Neuronal stem cell (in vitro differentiated cells): ENCODE results near the gene ALG9.
"Not testable (repeated sequence)": the region's sequence is repeated elsewhere in the genome, so short reads cannot be mapped to it uniquely, and the experiment has no call there.

Experiments used
- DNase-seq: peaks from one replicate; pipeline ENCODE4 v3.0.0-alpha.2; 2013; ENCODE audit warnings: low spot score
- H2AFZ ChIP-seq: one replicate; pipeline ENCODE4 v1.6.1; 2013; ENCODE audit warnings: mild to moderate bottlenecking, low read length, inconsistent platforms
- H2AK5ac ChIP-seq: 2 replicates; pipeline ENCODE4 v1.6.1; 2013; ENCODE audit warnings: low read depth, mild to moderate bottlenecking, inconsistent platforms, low read length, moderate library complexity, mixed read lengths
- H2BK120ac ChIP-seq: 2 replicates; pipeline ENCODE4 v1.6.1; 2013; ENCODE audit warnings: low read depth, mild to moderate bottlenecking, inconsistent platforms, low read length, moderate library complexity, mixed read lengths
- H2BK12ac ChIP-seq: one replicate; pipeline ENCODE4 v1.6.1; 2013; ENCODE audit warnings: low read length, inconsistent platforms
- H2BK15ac ChIP-seq: 2 replicates; pipeline ENCODE4 v1.6.1; 2013; ENCODE audit warnings: mild to moderate bottlenecking, low read length, inconsistent platforms, mixed read lengths
- H2BK5ac ChIP-seq: one replicate; pipeline ENCODE4 v1.6.1; 2013; ENCODE audit warnings: inconsistent platforms, mild to moderate bottlenecking, low read length, moderate library complexity
- H3K14ac ChIP-seq: one replicate; pipeline ENCODE4 v1.6.1; 2013; ENCODE audit warnings: low read length, inconsistent platforms
- H3K18ac ChIP-seq: 2 replicates; pipeline ENCODE4 v1.6.1; 2013; ENCODE audit warnings: low read length, inconsistent platforms
- H3K23ac ChIP-seq: 2 replicates; pipeline ENCODE4 v1.6.1; 2013; ENCODE audit warnings: low read depth, mild to moderate bottlenecking, mixed read lengths, low read length, inconsistent platforms; ENCODE audit not compliant: poor library complexity
- H3K27ac ChIP-seq: replicated peaks from 3 replicates; pipeline ENCODE4 v1.5.1; 2013; ENCODE audit warnings: low read length, inconsistent platforms
- H3K27me3 ChIP-seq, 3 experiments: 2 replicates each; pipeline ENCODE4 v1.6.1; 2013; ENCODE audit warnings: low read length in 3 of 3, mild to moderate bottlenecking in 2 of 3, inconsistent platforms in 1 of 3, low read depth in 1 of 3, mixed read lengths in 1 of 3, moderate library complexity in 1 of 3; ENCODE audit not compliant: control insufficient read depth in 3 of 3, insufficient read depth in 3 of 3
- H3K36me3 ChIP-seq, 2 donors: replicated peaks in 1 of 2; 2 replicates each; pipeline ENCODE4 v1.6.1; 2013; ENCODE audit warnings: low read length in 2 of 2; ENCODE audit not compliant: control insufficient read depth in 2 of 2, insufficient read depth in 2 of 2
- H3K4ac ChIP-seq: 2 replicates; pipeline ENCODE4 v1.6.1; 2013; ENCODE audit warnings: inconsistent platforms, mild to moderate bottlenecking, low read length, moderate library complexity
- H3K4me1 ChIP-seq, 2 donors: 1 replicate in 1 of 2; 2 replicates in 1 of 2; pipeline ENCODE4 v1.6.1; 2013; ENCODE audit warnings: low read length in 2 of 2, low read depth in 1 of 2; ENCODE audit not compliant: control insufficient read depth in 2 of 2, insufficient read depth in 1 of 2
- H3K4me2 ChIP-seq: one replicate; pipeline ENCODE4 v1.6.1; 2013; ENCODE audit warnings: mild to moderate bottlenecking, low read length, inconsistent platforms; ENCODE audit not compliant: insufficient read depth, poor library complexity, severe bottlenecking
- H3K4me3 ChIP-seq, 2 donors: 2 replicates each; pipeline ENCODE4 v1.5.1; 2013; ENCODE audit warnings: low read length in 2 of 2, mild to moderate bottlenecking in 2 of 2, inconsistent platforms in 1 of 2, moderate library complexity in 1 of 2
- H3K79me1 ChIP-seq: one replicate; pipeline ENCODE4 v1.6.1; 2013; ENCODE audit warnings: low read depth, mild to moderate bottlenecking, inconsistent platforms, low read length, moderate library complexity
- H3K9ac ChIP-seq: one replicate; pipeline ENCODE4 v1.6.1; 2013; ENCODE audit warnings: mild to moderate bottlenecking, low read depth, low read length, inconsistent platforms; ENCODE audit not compliant: poor library complexity
- H3K9me3 ChIP-seq, 2 donors: replicated peaks in 1 of 2; 2 replicates each; pipeline versions ENCODE3 to v1.6.1; 2013; ENCODE audit warnings: low read length in 2 of 2, mild to moderate bottlenecking in 2 of 2, inconsistent platforms in 1 of 2, low read depth in 1 of 2, mixed read lengths in 1 of 2, moderate library complexity in 1 of 2; ENCODE audit not compliant: control insufficient read depth in 2 of 2, insufficient read depth in 1 of 2
- H4K8ac ChIP-seq: one replicate; pipeline ENCODE4 v1.6.1; 2013; ENCODE audit warnings: low read depth, mild to moderate bottlenecking, inconsistent platforms, low read length, moderate library complexity
- H4K91ac ChIP-seq: one replicate; pipeline ENCODE4 v1.6.1; 2013; ENCODE audit warnings: low read length, low read depth, mild to moderate bottlenecking, inconsistent platforms; ENCODE audit not compliant: poor library complexity
- WGBS, 2 donors: extraction: QIAGEN DNeasy Blood & Tissue Kit; methylation state at CpG; one replicate each; pipeline ENCODE4 v1.1.7; 2013; ENCODE audit warnings: missing lambda C conversion rate in 2 of 2, mixed read lengths in 1 of 2; ENCODE audit not compliant: insufficient read length in 2 of 2, insufficient replicate concordance in 1 of 2; ENCODE audit errors: extremely low coverage in 2 of 2; 5-methylcytosine and 5-hydroxymethylcytosine counted together

ALG9 gene

DNA sequence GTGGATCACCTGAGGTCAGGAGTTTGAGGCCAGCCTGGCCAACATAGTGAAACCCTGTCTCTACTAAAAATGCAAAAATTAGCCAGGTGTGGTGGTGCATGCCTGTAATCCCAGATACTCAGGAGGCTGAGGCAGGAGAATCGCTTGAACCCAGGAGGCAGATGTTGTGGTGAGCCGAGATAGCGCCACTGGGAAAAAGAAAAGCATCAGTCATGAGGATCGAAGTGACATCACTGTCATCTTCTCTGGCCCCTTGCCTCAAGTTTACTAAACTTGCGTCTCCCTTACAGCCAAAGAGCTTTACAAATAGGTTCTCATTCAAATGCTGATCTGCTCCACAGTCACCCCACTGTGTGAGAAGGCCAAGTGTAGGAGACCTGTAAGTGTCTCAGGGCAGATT, 100.2 kb downstream of the ALG9 start:
- not testable (repeated sequence) for H3K79me1 ChIP-seq, H2BK12ac ChIP-seq, H2BK5ac ChIP-seq, H3K4ac ChIP-seq, H3K23ac ChIP-seq, H3K9me3 ChIP-seq, H4K91ac ChIP-seq, H3K14ac ChIP-seq, H2BK120ac ChIP-seq, H3K27me3 ChIP-seq, H3K4me3 ChIP-seq, H3K4me2 ChIP-seq, H3K18ac ChIP-seq, H3K36me3 ChIP-seq, H4K8ac ChIP-seq, H2AK5ac ChIP-seq, H3K4me1 ChIP-seq, H2AFZ ChIP-seq, H3K9ac ChIP-seq, H2BK15ac ChIP-seq, H3K27ac ChIP-seq, DNase-seq
- WGBS, 2 donors, result no CpG with 5 or more reads among the region's 5 CpGs

DNA sequence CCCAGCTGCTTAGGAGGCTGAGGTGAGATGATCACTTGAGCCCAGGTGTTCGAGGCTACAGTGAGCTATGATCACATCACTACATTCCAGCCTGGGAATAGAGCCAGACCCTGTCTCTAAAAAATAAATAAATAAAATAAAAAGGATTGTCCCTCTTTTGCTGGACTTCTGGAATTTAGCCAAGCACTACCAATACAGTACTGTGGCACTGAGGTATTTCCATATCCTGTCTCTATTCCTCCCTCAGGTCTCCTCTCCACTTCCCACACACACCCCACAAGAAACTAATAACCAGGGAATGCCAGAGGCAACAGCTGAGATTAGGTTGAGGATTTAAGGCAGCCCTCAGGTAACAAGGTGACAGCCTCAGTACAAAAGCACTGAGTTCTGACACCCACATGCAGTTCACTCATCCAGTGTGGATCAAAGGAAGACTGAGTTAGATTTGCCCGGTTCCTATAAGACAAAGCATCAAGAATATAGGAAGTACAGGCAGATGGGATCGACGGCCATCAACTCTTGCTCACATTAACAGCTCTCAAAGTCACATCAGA, 100.7 kb downstream of the ALG9 start:
- no peak overlapping the region for H3K9ac ChIP-seq
- no peak overlapping the region for H2AK5ac ChIP-seq
- peaks cover 0 to 2% of the 10 kb centered on the region in 2 donors for H3K4me1 ChIP-seq
- no peaks in the 10 kb centered on the region for H3K9me3 ChIP-seq
- no peaks in the 10 kb centered on the region for H3K27me3 ChIP-seq
- no CpG with 5 or more reads among the region's 4 CpGs for WGBS, 2 donors
- H3K14ac ChIP-seq, result no peak overlapping the region
- no peak overlapping the region for H2BK12ac ChIP-seq
- no peak overlapping the region for H3K27ac ChIP-seq
- H3K79me1 ChIP-seq, result no peaks in the 10 kb centered on the region
- no peak overlapping the region for H4K8ac ChIP-seq
- H3K4me2 ChIP-seq, result no peak overlapping the region
- no peaks in the 10 kb centered on the region for H3K36me3 ChIP-seq
- H2BK5ac ChIP-seq, result no peak overlapping the region
- no peak overlapping the region for H2AFZ ChIP-seq
- DNase-seq, result no peak
- H2BK15ac ChIP-seq, result no peak overlapping the region
- peak overlapping the region in 1 of 2 donors; percentile 32 for H3K4me3 ChIP-seq
- no peak overlapping the region for H2BK120ac ChIP-seq
- H4K91ac ChIP-seq, result no peak overlapping the region
- H3K18ac ChIP-seq, result no peak overlapping the region
- H3K23ac ChIP-seq, result no peak overlapping the region
- no peak overlapping the region for H3K4ac ChIP-seq

DNA sequence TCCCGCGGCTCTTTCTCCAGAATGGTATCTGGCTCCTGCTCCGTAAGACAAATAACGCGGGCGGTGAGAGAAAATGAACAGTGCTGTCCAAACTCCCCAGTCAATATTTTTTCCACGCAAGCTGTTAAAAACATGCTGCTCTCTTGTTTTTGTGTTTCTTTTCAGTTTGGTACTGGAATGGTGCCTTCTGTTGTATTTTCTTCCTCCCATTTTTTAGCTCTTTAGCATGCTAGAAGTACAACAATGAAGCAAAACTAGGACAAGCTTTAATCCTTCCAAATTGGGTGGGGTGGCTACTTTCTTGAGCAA, 104.6 kb downstream of the ALG9 start:
- H3K4me3 ChIP-seq, result peak overlapping the region; percentile 78
- no peak overlapping the region for H2BK15ac ChIP-seq
- WGBS, 2 donors, result no CpG with 5 or more reads among the region's 7 CpGs
- no peaks in the 10 kb centered on the region for H3K9me3 ChIP-seq
- H3K23ac ChIP-seq, result no peak overlapping the region
- no peak overlapping the region for H3K14ac ChIP-seq
- H2AK5ac ChIP-seq, result no peak overlapping the region
- peaks cover 12 to 17% of the 10 kb centered on the region in 2 donors for H3K4me1 ChIP-seq
- H3K79me1 ChIP-seq, result no peaks in the 10 kb centered on the region
- DNase-seq, result no peak
- peak overlapping the region; percentile 86 for H2AFZ ChIP-seq
- peaks cover 4 to 27% of the 10 kb centered on the region in 2 donors for H3K36me3 ChIP-seq
- no peak overlapping the region for H2BK12ac ChIP-seq
- peak overlapping the region; percentile 38 for H3K18ac ChIP-seq
- H4K8ac ChIP-seq, result no peak overlapping the region
- peak overlapping the region; percentile 76 for H3K4me2 ChIP-seq
- H3K9ac ChIP-seq, result no peak overlapping the region
- H3K27ac ChIP-seq, result peak overlapping the region; percentile 83
- no peak overlapping the region for H2BK120ac ChIP-seq
- H3K27me3 ChIP-seq, result peaks cover 0 to 3% (median 0%) of the 10 kb centered on the region in 3 experiments
- H3K4ac ChIP-seq, result no peak overlapping the region
- H4K91ac ChIP-seq, result no peak overlapping the region
- peak overlapping the region; percentile 54 for H2BK5ac ChIP-seq

DNA sequence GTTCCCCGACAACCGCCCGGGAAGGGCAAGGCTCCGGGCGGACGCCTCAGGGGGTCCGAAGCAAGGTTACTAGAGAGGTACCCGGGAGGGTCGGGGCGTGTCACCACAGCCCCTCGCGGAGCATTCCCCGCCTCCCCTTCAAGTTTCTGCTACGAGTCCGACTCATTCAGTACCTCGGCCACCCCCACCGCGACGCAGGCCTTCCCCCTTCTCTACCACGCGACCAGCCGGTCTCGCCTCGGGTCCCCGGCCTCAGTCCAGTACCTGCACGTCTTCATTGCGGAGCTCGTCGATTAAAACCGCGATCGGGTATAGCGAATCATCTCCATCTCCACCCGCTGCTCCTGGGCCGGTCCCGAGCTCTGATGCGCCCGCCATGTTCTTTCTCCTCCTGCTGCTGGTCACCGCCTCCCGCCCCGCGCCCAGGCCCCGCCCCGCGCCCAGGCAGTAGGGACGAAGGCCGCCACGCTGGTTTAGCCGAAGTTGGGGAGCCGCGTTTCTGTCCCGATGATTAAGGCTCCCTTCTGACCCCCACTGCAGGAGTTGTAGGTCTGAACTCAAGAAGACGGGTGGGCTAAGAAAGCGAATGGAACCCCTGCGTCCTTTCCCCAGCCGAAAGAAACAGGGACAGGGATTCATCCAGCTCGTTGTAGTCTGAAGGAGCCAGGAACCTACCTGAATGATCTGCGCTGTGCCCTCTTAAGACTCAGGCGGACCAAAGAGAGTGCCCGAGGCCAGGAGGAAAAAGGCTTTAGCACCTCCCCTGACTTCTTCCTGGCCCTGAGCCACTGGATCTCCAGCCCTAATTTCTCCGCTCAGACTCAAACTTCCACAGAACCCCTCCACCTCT, 105.2 kb downstream of the ALG9 start, which contains the start of gene PPP2R1B:
TSS of gene PPP2R1B (minus strand) at position 406 of the 850 bp plus-strand sequence. CDS start at position 378, 28 bp downstream.
- Histone ChIP-seq H2BK15ac (no peak within 1 kb of the TSS), H2AFZ (peak within 1 kb of the TSS; percentile 86), H3K18ac (peak within 1 kb of the TSS; percentile 95), H3K23ac (peak within 1 kb of the TSS; percentile 86), H3K4ac (no peak within 1 kb of the TSS), H3K9me3 (no peaks in the 10 kb centered on the region), H3K9ac (peak within 1 kb of the TSS; percentile 94), H3K4me1 (peaks cover 12 to 17% of the 10 kb centered on the region in 2 donors), H3K4me3 (peak within 1 kb of the TSS; percentile 78 to 94), H3K27ac (peak within 1 kb of the TSS; percentile 83), H2AK5ac (peak within 1 kb of the TSS; percentile 6), H3K79me1 (no peaks in the 10 kb centered on the region), H3K36me3 (peaks cover 6 to 32% of the 10 kb centered on the region in 2 donors), H2BK5ac (peak within 1 kb of the TSS; percentile 54), H4K8ac (peak within 1 kb of the TSS; percentile 88), H3K4me2 (peak within 1 kb of the TSS; percentile 76), H2BK120ac (no peak within 1 kb of the TSS), H2BK12ac (no peak within 1 kb of the TSS), H3K27me3 (peaks cover 0 to 3% (median 0%) of the 10 kb centered on the region in 3 experiments), H3K14ac (peak within 1 kb of the TSS; percentile 1), H4K91ac (no peak within 1 kb of the TSS)
- no CpG with 5 or more reads among the region's 61 CpGs for WGBS, 2 donors
- DNase-seq, result peak; percentile 79
